Body of pancreas (tissue), 4 donors: ENCODE results near the gene IFNB1. TPM values are rescaled to one million over a fixed set of nuclear protein-coding genes. Genes with fewer than 3 reads are reported as not detected.
A peak's percentile ranks its signal among the peaks of the same experiment; 100 is the strongest.

Experiments used
- ATAC-seq: fragments of 150-250 bp; one replicate; pipeline ENCODE4 v1.9.1; 2016
- DNase-seq, 4 donors: peaks; one replicate each; pipeline ENCODE4 v3.0.0-alpha.2; 2019
- H3K27ac ChIP-seq, 4 donors: fragments of 200-600 bp; sonication (generic); 1 replicate in 3 of 4; 2 replicates in 1 of 4; pipeline versions ENCODE4 v1.5.1 to v1.6.1; 2016 to 2019; ENCODE audit warnings: mild to moderate bottlenecking in 1 of 4, mixed read lengths in 1 of 4, moderate library complexity in 1 of 4
- H3K27me3 ChIP-seq, 2 donors: fragments of 200-600 bp; sonication (generic); one replicate each; pipeline ENCODE4 v1.6.0; 2016; ENCODE audit warnings: mild to moderate bottlenecking in 1 of 2
- H3K36me3 ChIP-seq, 2 donors: fragments of 200-600 bp; sonication (generic); replicated peaks in 1 of 2; 2 replicates each; pipeline ENCODE4 v1.5.1; 2016; ENCODE audit warnings: low read depth in 2 of 2; ENCODE audit not compliant: insufficient read depth in 1 of 2
- H3K4me1 ChIP-seq: fragments of 200-600 bp; sonication (generic); one replicate; pipeline ENCODE4 v1.6.0; 2016
- H3K4me3 ChIP-seq, 2 donors: fragments of 200-600 bp; sonication (generic); 1 replicate in 1 of 2; 2 replicates in 1 of 2; pipeline ENCODE4 v1.5.1; 2016 to 2019
- H3K9me3 ChIP-seq, 3 donors: fragments of 200-600 bp; sonication (generic); 1 replicate in 2 of 3; 2 replicates in 1 of 3; pipeline ENCODE4 v1.5.1; 2016
- POLR2A ChIP-seq, 3 donors: fragments of 450-650 bp; IDR thresholded peaks; one replicate each; pipeline ENCODE4 v1.6.1; 2016; ENCODE audit warnings: antibody characterized with exemption in 3 of 3, mild to moderate bottlenecking in 2 of 3
- WGBS, 2 donors: methylation state at CpG; one replicate each; pipeline ENCODE4 v1.1.5; 2017; 5-methylcytosine and 5-hydroxymethylcytosine counted together
- intact Hi-C: fragments of 100-400 bp; cut with DNase I; formaldehyde crosslinking; loops from one replicate; pipeline ENCODE4 v1.15.1; 2023
- total RNA-seq, 2 donors: library from RNA; depleted of rRNA; stranded (reverse); fragments of >200 nt; gene quantifications; one replicate each; pipeline ENCODE4 v1.1.0, GENCODE V29; 2016
- TF ChIP-seq, protein P1 (sequence below), 7 experiments: fragments of 450-650 bp in 4 of 7; fragments of 200-600 bp in 3 of 7; sonication (generic) in 3 of 7; IDR thresholded peaks; one replicate each; pipeline ENCODE4 v1.5.1; 2016 to 2019; ENCODE audit warnings: antibody characterized with exemption in 7 of 7

IFNB1 gene
- total RNA-seq, 2 donors from 2014 or later, result not detected

GRCh38 chr9:21080793-21081192, 3.1 kb upstream of the IFNB1 start:
- Histone ChIP-seq H3K4me1 (no peaks in the 10 kb centered on the region), H3K27me3 (no peaks in the 10 kb centered on the region), H3K9me3 (no peaks in the 10 kb centered on the region), H3K4me3 (no peak overlapping the region), H3K27ac (no peak overlapping the region), H3K36me3 (no peaks in the 10 kb centered on the region)
- WGBS, 2 donors, result 89 to 91% methylated on average over 1 of the region's 1 CpG
- TF ChIP-seq, protein P1, sequence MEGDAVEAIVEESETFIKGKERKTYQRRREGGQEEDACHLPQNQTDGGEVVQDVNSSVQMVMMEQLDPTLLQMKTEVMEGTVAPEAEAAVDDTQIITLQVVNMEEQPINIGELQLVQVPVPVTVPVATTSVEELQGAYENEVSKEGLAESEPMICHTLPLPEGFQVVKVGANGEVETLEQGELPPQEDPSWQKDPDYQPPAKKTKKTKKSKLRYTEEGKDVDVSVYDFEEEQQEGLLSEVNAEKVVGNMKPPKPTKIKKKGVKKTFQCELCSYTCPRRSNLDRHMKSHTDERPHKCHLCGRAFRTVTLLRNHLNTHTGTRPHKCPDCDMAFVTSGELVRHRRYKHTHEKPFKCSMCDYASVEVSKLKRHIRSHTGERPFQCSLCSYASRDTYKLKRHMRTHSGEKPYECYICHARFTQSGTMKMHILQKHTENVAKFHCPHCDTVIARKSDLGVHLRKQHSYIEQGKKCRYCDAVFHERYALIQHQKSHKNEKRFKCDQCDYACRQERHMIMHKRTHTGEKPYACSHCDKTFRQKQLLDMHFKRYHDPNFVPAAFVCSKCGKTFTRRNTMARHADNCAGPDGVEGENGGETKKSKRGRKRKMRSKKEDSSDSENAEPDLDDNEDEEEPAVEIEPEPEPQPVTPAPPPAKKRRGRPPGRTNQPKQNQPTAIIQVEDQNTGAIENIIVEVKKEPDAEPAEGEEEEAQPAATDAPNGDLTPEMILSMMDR (IDR thresholded peaks at IDR 0.05), result no peak
- TF ChIP-seq POLR2A (IDR thresholded peaks at IDR 0.05), result no peak
- no peak for DNase-seq
- ATAC-seq, result no peak
- intact Hi-C loops, result no loop called here

- WGBS, 2 donors, result 82 to 88% methylated on average over 1 of the region's 1 CpG
- Histone ChIP-seq H3K27ac (no peak overlapping the region), H3K4me1 (no peaks in the 10 kb centered on the region), H3K4me3 (no peak overlapping the region), H3K36me3 (no peaks in the 10 kb centered on the region), H3K27me3 (no peaks in the 10 kb centered on the region), H3K9me3 (no peaks in the 10 kb centered on the region)
- intact Hi-C loops, result no loop called here
- DNase-seq (no peak), ATAC-seq (no peak)
- TF ChIP-seq, protein P1 (IDR thresholded peaks at IDR 0.05), result no peak
- TF ChIP-seq POLR2A (IDR thresholded peaks at IDR 0.05), result no peak
Measured at GRCh38 chr9:21078702-21079101, 960 bp upstream of the IFNB1 start.

DNA sequence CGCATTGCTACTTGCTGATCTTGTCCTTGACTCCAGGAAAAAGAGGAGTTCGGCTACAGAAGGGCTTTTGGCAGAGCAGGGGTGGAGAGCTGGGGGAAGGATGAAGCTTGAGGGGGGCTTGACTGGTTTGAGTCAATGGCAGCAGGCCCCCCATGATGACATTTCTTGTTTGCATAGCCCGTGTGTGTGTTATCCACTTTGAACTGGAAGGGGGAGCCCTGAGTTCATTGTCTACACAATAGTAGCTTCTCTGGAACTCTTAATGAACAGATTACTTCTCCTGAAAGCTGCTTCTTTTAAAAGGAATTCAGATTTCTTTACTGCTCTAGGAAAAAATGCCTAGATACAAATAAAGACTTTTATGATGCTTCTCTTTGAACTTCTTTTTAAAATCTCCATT, 2.3 kb downstream of the IFNB1 start:
- no peak for ATAC-seq
- WGBS, 2 donors, result 42 to 47% methylated on average over 3 of the region's 3 CpGs
- no peaks in the 10 kb centered on the region for H3K9me3 ChIP-seq

GRCh38 chr9:21070906-21071305, 6.8 kb downstream of the IFNB1 start:
- Histone ChIP-seq H3K27me3 (no peaks in the 10 kb centered on the region), H3K36me3 (no peaks in the 10 kb centered on the region), H3K4me3 (no peak overlapping the region), H3K9me3 (no peaks in the 10 kb centered on the region), H3K4me1 (peaks cover 5% of the 10 kb centered on the region), H3K27ac (no peak overlapping the region)
- TF ChIP-seq, protein P1 (IDR thresholded peaks at IDR 0.05), result no peak
- ATAC-seq (no peak), DNase-seq (no peak)
- intact Hi-C loops, result no loop called here

More for the DNA sequence above, 2.3 kb downstream of the IFNB1 start:
- intact Hi-C loops, result no loop called here
- no peaks in the 10 kb centered on the region for H3K4me1 ChIP-seq
- no peaks in the 10 kb centered on the region for H3K36me3 ChIP-seq
- no peak overlapping the region for H3K27ac ChIP-seq
- no peak for DNase-seq
- no peak overlapping the region for H3K4me3 ChIP-seq
- H3K27me3 ChIP-seq, result no peaks in the 10 kb centered on the region
- no peak for TF ChIP-seq POLR2A (IDR thresholded peaks at IDR 0.05)
- TF ChIP-seq, protein P1 (IDR thresholded peaks at IDR 0.05), result no peak

DNA sequence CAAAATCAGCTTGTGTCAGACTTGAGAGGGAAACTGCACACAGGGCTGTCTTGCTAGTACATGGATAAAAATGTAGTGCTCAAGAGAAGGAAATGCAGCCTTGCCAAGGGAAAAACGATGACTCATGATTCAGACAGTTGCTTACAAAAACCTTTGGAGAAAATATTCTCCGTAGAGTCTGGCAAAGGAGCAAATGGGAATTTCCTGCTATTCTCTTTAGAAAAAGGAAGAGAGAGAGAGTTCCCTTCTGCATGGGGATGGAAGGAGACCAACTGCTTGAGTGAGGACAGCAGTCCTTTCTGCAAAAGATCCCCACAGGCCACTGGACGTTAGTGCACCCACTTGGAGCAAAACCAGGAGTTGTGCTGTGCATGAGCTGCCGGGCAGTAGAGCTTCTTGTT, 7.6 kb downstream of the IFNB1 start:
- DNase-seq, result peak; percentile 12 to 57 (median 24)
- ATAC-seq, result peak; percentile 84
- no peaks in the 10 kb centered on the region for H3K9me3 ChIP-seq
- H3K4me1 ChIP-seq, result peaks cover 5% of the 10 kb centered on the region
- 28 to 41% methylated on average over 4 of the region's 4 CpGs for WGBS, 2 donors
- intact Hi-C loops, result no loop called here
- no peak for TF ChIP-seq POLR2A (IDR thresholded peaks at IDR 0.05)
- TF ChIP-seq, protein P1 (IDR thresholded peaks at IDR 0.05), result peak in 2 of 7 experiments; percentile 20 to 29
- no peaks in the 10 kb centered on the region for H3K36me3 ChIP-seq
- peak overlapping the region in 1 of 4 donors; percentile 45 for H3K27ac ChIP-seq
- no peak overlapping the region for H3K4me3 ChIP-seq
- H3K27me3 ChIP-seq, result no peaks in the 10 kb centered on the region
